ENCODE results near the gene IRAK1. TPM values are rescaled to one million over a fixed set of nuclear protein-coding genes. Genes with fewer than 3 reads are reported as not detected.

IRAK1 gene
- total and polyA plus RNA-seq, 2 donors from 2014 or later: 46.6 to 85.3 TPM

- intact Hi-C loops (cut with DNase I): no loop called here
- Histone ChIP-seq H3K27ac (ENCODE audit: low read depth in 2 of 2, low read length in 2 of 2) (no peak overlapping the region), H3K36me3 (ENCODE audit: control insufficient read depth in 2 of 3, insufficient read depth in 3 of 3, low read length in 3 of 3) (peaks cover 0 to 2% (median 0%) of the 10 kb centered on the region in 3 donors), H3K4me1 (ENCODE audit: control insufficient read depth in 2 of 3, insufficient read depth in 2 of 3, low read depth in 1 of 3, low read length in 3 of 3) (no peaks in the 10 kb centered on the region), H3K9ac (ENCODE audit: low read length in 3 of 3) (no peak overlapping the region), H3K27me3 (ENCODE audit: control insufficient read depth, insufficient read depth, low read length) (no peaks in the 10 kb centered on the region), H3K4me3 (ENCODE audit: low read length in 3 of 3) (no peak overlapping the region), H3K9me3 (ENCODE audit: control insufficient read depth in 2 of 3, insufficient read depth in 1 of 3, low read length in 3 of 3) (no peaks in the 10 kb centered on the region)
- DNase-seq: peak in 1 of 5 donors; percentile 71
- no peak for FAIRE-seq
- no peak for TF ChIP-seq CTCF (IDR thresholded peaks at IDR 0.05; ENCODE audit: borderline replicate concordance, extremely low read depth, insufficient read depth)
Observed at GRCh38 chrX:154012336-154012991, 7.2 kb downstream of the IRAK1 start.

GRCh38 chrX:154011376-154012335 lies 8.0 kb downstream of the IRAK1 start:
- Histone ChIP-seq H3K27me3 (ENCODE audit: control insufficient read depth, insufficient read depth, low read length) (no peaks in the 10 kb centered on the region), H3K4me3 (ENCODE audit: low read length in 3 of 3) (no peak overlapping the region), H3K9ac (ENCODE audit: low read length in 3 of 3) (no peak overlapping the region), H3K36me3 (ENCODE audit: control insufficient read depth in 2 of 3, insufficient read depth in 3 of 3, low read length in 3 of 3) (peaks cover 0 to 2% (median 0%) of the 10 kb centered on the region in 3 donors), H3K4me1 (ENCODE audit: control insufficient read depth in 2 of 3, insufficient read depth in 2 of 3, low read depth in 1 of 3, low read length in 3 of 3) (no peaks in the 10 kb centered on the region), H3K9me3 (ENCODE audit: control insufficient read depth in 2 of 3, insufficient read depth in 1 of 3, low read length in 3 of 3) (no peaks in the 10 kb centered on the region), H3K27ac (ENCODE audit: low read depth in 2 of 2, low read length in 2 of 2) (no peak overlapping the region)
- peak in 1 of 5 donors; percentile 59 for DNase-seq
- no peak for FAIRE-seq
- TF ChIP-seq CTCF (IDR thresholded peaks at IDR 0.05; ENCODE audit: borderline replicate concordance, extremely low read depth, insufficient read depth): no peak
- intact Hi-C loops (cut with DNase I): no loop called here

GRCh38 chrX:154010330-154011087 lies 9.2 kb downstream of the IRAK1 start:
- FAIRE-seq (no peak), DNase-seq (peak in 1 of 5 donors; percentile 47)
- no peak for TF ChIP-seq CTCF (IDR thresholded peaks at IDR 0.05; ENCODE audit: borderline replicate concordance, extremely low read depth, insufficient read depth)
- no peaks in the 10 kb centered on the region for H3K27me3 ChIP-seq (ENCODE audit: control insufficient read depth, insufficient read depth, low read length)
- no peaks in the 10 kb centered on the region for H3K36me3 ChIP-seq (ENCODE audit: control insufficient read depth in 2 of 3, insufficient read depth in 3 of 3, low read length in 3 of 3)
- H3K27ac ChIP-seq (ENCODE audit: low read depth in 2 of 2, low read length in 2 of 2): no peak overlapping the region
- no peaks in the 10 kb centered on the region for H3K9me3 ChIP-seq (ENCODE audit: control insufficient read depth in 2 of 3, insufficient read depth in 1 of 3, low read length in 3 of 3)
- H3K9ac ChIP-seq (ENCODE audit: low read length in 3 of 3): no peak overlapping the region
- intact Hi-C loops (cut with DNase I): no loop called here
- no peaks in the 10 kb centered on the region for H3K4me1 ChIP-seq (ENCODE audit: control insufficient read depth in 2 of 3, insufficient read depth in 2 of 3, low read depth in 1 of 3, low read length in 3 of 3)
- H3K4me3 ChIP-seq (ENCODE audit: low read length in 3 of 3): no peak overlapping the region

Measured in kidney (tissue), 14 donors.